Endodermal cell (in vitro differentiated cells): Measurements from ENCODE around the gene SYT17. TPM values are rescaled to one million over a fixed set of nuclear protein-coding genes. Genes with fewer than 3 reads are reported as not detected.

Source experiments
- DNase-seq: peaks from one replicate; pipeline ENCODE4 v3.0.0-alpha.2; 2017
- H3K27ac ChIP-seq: 2 replicates; pipeline ENCODE4 v1.5.1; 2013; ENCODE audit warnings: mild to moderate bottlenecking, low read depth, low read length, moderate library complexity
- H3K27me3 ChIP-seq: 2 replicates; pipeline ENCODE4 v1.6.1; 2013; ENCODE audit warnings: mild to moderate bottlenecking, low read length, moderate library complexity; ENCODE audit not compliant: insufficient read depth, control insufficient read depth, poor library complexity, severe bottlenecking
- H3K36me3 ChIP-seq: 2 replicates; pipeline ENCODE4 v1.7.0; 2013; ENCODE audit warnings: mild to moderate bottlenecking, low read length, moderate library complexity; ENCODE audit not compliant: control insufficient read depth, insufficient read depth
- H3K4me1 ChIP-seq: one replicate; pipeline ENCODE4 v1.7.0; 2013; ENCODE audit warnings: low read length; ENCODE audit not compliant: control insufficient read depth, insufficient read depth
- H3K4me3 ChIP-seq: 2 replicates; pipeline ENCODE4 v1.5.1; 2013; ENCODE audit warnings: mild to moderate bottlenecking, low read length, moderate library complexity
- H3K9ac ChIP-seq: 2 replicates; pipeline ENCODE4 v1.6.1; 2013; ENCODE audit warnings: mild to moderate bottlenecking, low read length, moderate library complexity; ENCODE audit not compliant: poor library complexity, severe bottlenecking; ENCODE audit errors: extremely low read depth
- H3K9me3 ChIP-seq: 2 replicates; pipeline ENCODE4 v1.6.1; 2013; ENCODE audit warnings: mild to moderate bottlenecking, low read length, moderate library complexity; ENCODE audit not compliant: control insufficient read depth
- H3K27ac Mint-ChIP-seq: 2 replicates; pipeline ENCODE4 v1.8.0; 2020; ENCODE audit warnings: mixed read lengths
- H3K27me3 Mint-ChIP-seq: 2 replicates; pipeline ENCODE4 v1.8.0; 2021; ENCODE audit warnings: mild to moderate bottlenecking, mixed read lengths; ENCODE audit not compliant: insufficient read depth
- H3K36me3 Mint-ChIP-seq: 2 replicates; pipeline ENCODE4 v1.8.0; 2020; ENCODE audit warnings: low read depth, mixed read lengths
- H3K4me1 Mint-ChIP-seq: 2 replicates; pipeline ENCODE4 v1.8.0; 2020; ENCODE audit warnings: mixed read lengths
- H3K4me3 Mint-ChIP-seq: 2 replicates; pipeline ENCODE4 v1.8.0; 2020; ENCODE audit warnings: mild to moderate bottlenecking, moderate library complexity, mixed read lengths
- H3K9me3 Mint-ChIP-seq: 2 replicates; pipeline ENCODE4 v1.8.0; 2020; ENCODE audit warnings: mild to moderate bottlenecking, mixed read lengths
- WGBS, 2 experiments: methylation state at CpG; one replicate each; pipeline versions ENCODE4 v1.1.5 to v1.1.7; 2013; ENCODE audit warnings: missing lambda C conversion rate in 2 of 2, mixed read lengths in 1 of 2; ENCODE audit not compliant: insufficient coverage in 1 of 2, insufficient read length in 1 of 2; 5-methylcytosine and 5-hydroxymethylcytosine counted together
- total RNA-seq, 2 donors: library from RNA; stranded (reverse); fragmentation: NEBNext Ultra II Directional in 1 of 2; extraction: Animal tissue kit (Norgen Biotek cat#: 25700) in 1 of 2; gene quantifications; 2 replicates in 1 of 2; 3 replicates in 1 of 2; pipeline ENCODE4 v1.2.1, GENCODE V29; 2021
- TF ChIP-seq, protein P1 (sequence below): fragments of 200-600 bp; sonication (generic); conservative IDR thresholded peaks from 2 replicates; pipeline ENCODE4 v1.5.0; 2021; ENCODE audit warnings: antibody characterized with exemption, mild to moderate bottlenecking

The SYT17 gene
- total RNA-seq, 2 donors from 2014 or later: 11.2 to 11.5 TPM

DNA sequence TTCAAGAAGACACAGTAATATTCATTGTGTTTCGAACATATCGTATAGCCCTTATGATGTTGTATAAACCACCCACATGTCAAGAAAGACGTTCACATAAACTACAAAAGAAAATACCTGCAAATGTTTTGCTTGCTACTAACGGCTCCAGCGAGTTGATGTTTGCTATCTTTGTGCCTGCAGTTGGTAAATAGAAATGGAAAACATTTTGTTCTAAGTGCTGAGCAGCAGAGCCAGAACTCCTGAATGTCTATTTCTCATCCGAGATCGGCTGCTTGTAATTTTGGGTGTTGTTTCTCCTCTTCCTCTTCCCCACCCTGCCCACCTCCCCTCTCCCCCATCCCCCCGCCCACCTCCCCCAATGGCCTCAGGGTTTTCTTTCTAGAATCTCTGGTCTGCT, 5.0 kb downstream of the SYT17 start:
- 80 to 91% methylated on average over 1 to 7 of the region's 8 CpGs for WGBS, 2 experiments
- peaks cover 25% of the 10 kb centered on the region for H3K36me3 ChIP-seq
- no peak overlapping the region for H3K4me3 ChIP-seq
- H3K36me3 Mint-ChIP-seq: peaks cover 11% of the 10 kb centered on the region
- H3K27ac Mint-ChIP-seq: no peak overlapping the region
- TF ChIP-seq, protein P1, sequence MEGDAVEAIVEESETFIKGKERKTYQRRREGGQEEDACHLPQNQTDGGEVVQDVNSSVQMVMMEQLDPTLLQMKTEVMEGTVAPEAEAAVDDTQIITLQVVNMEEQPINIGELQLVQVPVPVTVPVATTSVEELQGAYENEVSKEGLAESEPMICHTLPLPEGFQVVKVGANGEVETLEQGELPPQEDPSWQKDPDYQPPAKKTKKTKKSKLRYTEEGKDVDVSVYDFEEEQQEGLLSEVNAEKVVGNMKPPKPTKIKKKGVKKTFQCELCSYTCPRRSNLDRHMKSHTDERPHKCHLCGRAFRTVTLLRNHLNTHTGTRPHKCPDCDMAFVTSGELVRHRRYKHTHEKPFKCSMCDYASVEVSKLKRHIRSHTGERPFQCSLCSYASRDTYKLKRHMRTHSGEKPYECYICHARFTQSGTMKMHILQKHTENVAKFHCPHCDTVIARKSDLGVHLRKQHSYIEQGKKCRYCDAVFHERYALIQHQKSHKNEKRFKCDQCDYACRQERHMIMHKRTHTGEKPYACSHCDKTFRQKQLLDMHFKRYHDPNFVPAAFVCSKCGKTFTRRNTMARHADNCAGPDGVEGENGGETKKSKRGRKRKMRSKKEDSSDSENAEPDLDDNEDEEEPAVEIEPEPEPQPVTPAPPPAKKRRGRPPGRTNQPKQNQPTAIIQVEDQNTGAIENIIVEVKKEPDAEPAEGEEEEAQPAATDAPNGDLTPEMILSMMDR: no peak
- H3K27me3 Mint-ChIP-seq: peaks cover 21% of the 10 kb centered on the region
- no peaks in the 10 kb centered on the region for H3K9me3 ChIP-seq
- peaks cover 3% of the 10 kb centered on the region for H3K4me1 Mint-ChIP-seq
- H3K27ac ChIP-seq: no peak overlapping the region
- H3K27me3 ChIP-seq: peaks cover 9% of the 10 kb centered on the region
- no peak for DNase-seq
- no peaks in the 10 kb centered on the region for H3K4me1 ChIP-seq
- H3K9ac ChIP-seq: no peak overlapping the region
- no peak overlapping the region for H3K4me3 Mint-ChIP-seq
- no peaks in the 10 kb centered on the region for H3K9me3 Mint-ChIP-seq

DNA sequence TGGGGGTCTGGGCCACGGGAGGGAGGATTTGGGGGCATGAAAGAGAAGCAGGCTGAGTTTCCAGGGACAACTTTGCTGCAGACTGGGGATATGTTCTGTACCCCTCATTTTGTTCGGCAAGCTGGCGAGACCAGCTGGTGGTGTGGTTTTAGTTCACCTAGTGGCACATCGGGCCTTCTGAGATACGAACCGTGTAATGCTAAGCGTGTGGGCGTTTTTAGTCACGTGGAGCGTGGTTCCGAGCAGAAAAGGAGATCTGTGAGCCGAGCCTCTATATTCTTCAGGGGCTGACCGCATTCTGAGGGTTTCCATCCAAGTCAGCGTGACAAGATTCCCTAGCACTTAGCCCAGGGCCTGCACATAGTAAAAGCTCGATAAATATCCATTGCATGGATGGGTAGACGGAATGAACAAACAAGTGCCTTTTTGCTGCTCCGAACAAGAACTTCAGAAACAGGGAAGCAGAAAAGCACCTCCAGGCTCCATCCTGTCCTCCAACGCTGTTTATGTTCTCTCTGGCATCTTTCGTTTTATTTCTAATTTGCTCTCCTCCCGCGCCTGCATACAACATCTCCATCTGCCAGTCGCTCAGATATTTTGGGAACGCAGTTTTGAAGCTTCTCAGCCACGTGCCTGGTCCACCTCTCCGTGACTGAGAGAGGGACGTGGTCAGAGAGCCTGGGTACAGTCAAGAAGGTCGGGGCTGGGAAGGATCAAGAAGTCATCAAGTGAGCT, 5.8 kb downstream of the SYT17 start:
- H3K27me3 ChIP-seq: peaks cover 9% of the 10 kb centered on the region
- H3K9me3 ChIP-seq: no peaks in the 10 kb centered on the region
- peaks cover 31% of the 10 kb centered on the region for H3K36me3 ChIP-seq
- no peak overlapping the region for H3K9ac ChIP-seq
- Mint-ChIP-seq H3K36me3 (peaks cover 14% of the 10 kb centered on the region), H3K4me3 (no peak overlapping the region), H3K27me3 (peaks cover 21% of the 10 kb centered on the region), H3K27ac (no peak overlapping the region), H3K4me1 (peaks cover 3% of the 10 kb centered on the region), H3K9me3 (no peaks in the 10 kb centered on the region)
- DNase-seq: no peak
- H3K27ac ChIP-seq: no peak overlapping the region
- WGBS, 2 experiments: 93 to 94% methylated on average over 24 to 27 of the region's 27 CpGs
- TF ChIP-seq, protein P1: no peak
- no peaks in the 10 kb centered on the region for H3K4me1 ChIP-seq
- no peak overlapping the region for H3K4me3 ChIP-seq

DNA sequence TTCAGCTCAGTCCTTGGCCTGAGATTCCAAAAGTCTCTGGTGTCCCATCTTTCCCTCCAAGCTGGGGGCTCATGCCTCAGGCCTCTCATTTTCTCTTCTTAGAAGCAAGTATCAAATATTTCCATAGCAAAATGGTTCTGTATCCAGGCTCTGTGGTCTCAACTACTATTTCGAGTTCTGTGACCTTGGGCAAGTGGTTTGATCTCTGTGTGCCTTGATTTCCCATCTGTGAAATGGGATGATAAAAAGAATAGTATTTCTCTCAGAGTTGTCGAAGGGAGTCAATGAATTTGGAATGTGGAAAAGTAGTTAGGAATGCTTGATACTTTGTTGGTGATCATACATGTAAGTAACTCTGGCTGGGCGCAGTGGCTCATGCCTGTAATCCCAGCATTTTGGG, 6.4 kb downstream of the SYT17 start:
- TF ChIP-seq, protein P1: no peak
- Mint-ChIP-seq H3K36me3 (peaks cover 14% of the 10 kb centered on the region), H3K4me1 (peaks cover 3% of the 10 kb centered on the region), H3K27ac (no peak overlapping the region), H3K9me3 (no peaks in the 10 kb centered on the region), H3K27me3 (peaks cover 15% of the 10 kb centered on the region), H3K4me3 (no peak overlapping the region)
- Histone ChIP-seq H3K4me3 (no peak overlapping the region), H3K27ac (no peak overlapping the region), H3K9ac (no peak overlapping the region), H3K9me3 (no peaks in the 10 kb centered on the region), H3K4me1 (no peaks in the 10 kb centered on the region), H3K27me3 (peaks cover 6% of the 10 kb centered on the region), H3K36me3 (peaks cover 35% of the 10 kb centered on the region)
- no peak for DNase-seq
- WGBS, 2 experiments: 93 to 94% methylated on average over 2 to 3 of the region's 3 CpGs
